Keratinocyte (primary cell): Measurements from ENCODE around the gene PITX1. TPM values are rescaled to one million over a fixed set of nuclear protein-coding genes. Genes with fewer than 3 reads are reported as not detected.

Experiments
- DNase-seq: peaks from one replicate; pipeline ENCODE4 v3.0.0-alpha.2; 2011; ENCODE audit warnings: low read depth, missing footprints, low spot score
- FAIRE-seq: peaks from 2 replicates; lab custom pipeline; 2011; peaks lifted over from hg19 to GRCh38; lab: Jason Lieb, UNC
- H2AFZ ChIP-seq: 2 replicates; pipeline ENCODE4 v1.6.0; 2012; ENCODE audit warnings: low read length, control low read depth, inconsistent platforms; ENCODE audit not compliant: control insufficient read depth
- H3K27ac ChIP-seq: 2 replicates; pipeline ENCODE4 v1.5.1; 2011; ENCODE audit warnings: low read length; ENCODE audit not compliant: control insufficient read depth, insufficient read depth
- H3K27me3 ChIP-seq: 3 replicates; pipeline ENCODE4 v1.6.0; 2011; ENCODE audit warnings: low read length; ENCODE audit not compliant: control insufficient read depth, insufficient read depth; ENCODE audit errors: extremely low read depth
- H3K36me3 ChIP-seq, 2 experiments: 2 replicates in 1 of 2; 3 replicates in 1 of 2; pipeline ENCODE4 v1.5.1; 2011; ENCODE audit warnings: low read length in 2 of 2, mild to moderate bottlenecking in 1 of 2; ENCODE audit not compliant: control insufficient read depth in 2 of 2, insufficient read depth in 2 of 2; ENCODE audit errors: extremely low read depth in 1 of 2
- H3K4me1 ChIP-seq: 3 replicates; pipeline ENCODE4 v1.5.1; 2011; ENCODE audit warnings: low read length; ENCODE audit not compliant: control insufficient read depth, insufficient read depth; ENCODE audit errors: extremely low read depth
- H3K4me2 ChIP-seq: 3 replicates; pipeline ENCODE4 v1.6.0; 2011; ENCODE audit warnings: low read depth, low read length; ENCODE audit not compliant: control insufficient read depth, insufficient read depth; ENCODE audit errors: extremely low read depth
- H3K4me3 ChIP-seq, 3 experiments: fragments of 200-600 bp in 1 of 3; sonication (generic) in 1 of 3; 2 replicates in 2 of 3; 3 replicates in 1 of 3; pipeline ENCODE4 v1.5.1; 2011 to 2016; ENCODE audit warnings: low read length in 3 of 3, mild to moderate bottlenecking in 3 of 3, control low read depth in 2 of 3, inconsistent platforms in 1 of 3, low read depth in 1 of 3, mixed read lengths in 1 of 3, mixed run types in 1 of 3, moderate library complexity in 1 of 3; ENCODE audit not compliant: control insufficient read depth in 2 of 3, insufficient read depth in 2 of 3; ENCODE audit errors: extremely low read depth in 1 of 3
- H3K79me2 ChIP-seq: 2 replicates; pipeline ENCODE4 v1.6.0; 2012; ENCODE audit warnings: low read length; ENCODE audit not compliant: control insufficient read depth, insufficient read depth
- H3K9ac ChIP-seq: 3 replicates; pipeline ENCODE4 v1.6.0; 2011; ENCODE audit warnings: low read length; ENCODE audit not compliant: control insufficient read depth, insufficient read depth; ENCODE audit errors: extremely low read depth
- H3K9me1 ChIP-seq: 3 replicates; pipeline ENCODE4 v1.6.0; 2011; ENCODE audit warnings: low read length; ENCODE audit not compliant: control insufficient read depth, insufficient read depth; ENCODE audit errors: extremely low read depth
- H3K9me3 ChIP-seq: 2 replicates; pipeline ENCODE4 v1.5.1; 2012; ENCODE audit warnings: low read depth, low read length; ENCODE audit not compliant: control insufficient read depth
- H4K20me1 ChIP-seq: 3 replicates; pipeline ENCODE4 v1.6.0; 2011; ENCODE audit warnings: low read length; ENCODE audit not compliant: control insufficient read depth, insufficient read depth; ENCODE audit errors: extremely low read depth
- CTCF ChIP-seq, 3 experiments: IDR thresholded peaks in 1 of 3; conservative IDR thresholded peaks in 1 of 3; optimal IDR thresholded peaks in 1 of 3; 2 replicates in 2 of 3; 3 replicates in 1 of 3; pipeline versions ENCODE3 to v1.5.1; 2011; ENCODE audit warnings: low read length in 3 of 3, mild to moderate bottlenecking in 3 of 3, moderate library complexity in 2 of 3, control low read depth in 1 of 3, inconsistent platforms in 1 of 3; ENCODE audit not compliant: insufficient read depth in 2 of 3; ENCODE audit errors: extremely low read depth in 1 of 3
- EZH2 ChIP-seq: IDR thresholded peaks from one replicate; pipeline ENCODE4 v1.6.1; 2012; ENCODE audit warnings: inconsistent platforms, mild to moderate bottlenecking, low read length, moderate library complexity
- dilution Hi-C: fragments of 300-500 bp; cut with MboI; formaldehyde crosslinking; loops from one replicate; pipeline ENCODE4 v1.7.0; 2020; ENCODE audit warnings: low sequenced_read_pairs; ENCODE audit not compliant: extremely low pct_ligation_motif_present
- polyA plus RNA-seq, 5 experiments: library from polyadenylated mRNA; depleted of rRNA in 3 of 5; stranded (reverse) in 3 of 5; stranded (forward) in 1 of 5; unstranded in 1 of 5; fragments of >200 nt; gene quantifications; 1 replicate in 1 of 5; 2 replicates in 3 of 5; 3 replicates in 1 of 5; pipeline versions ENCODE4 v1.2.1 to v1.2.3, GENCODE V29; 2011 to 2012; ENCODE audit warnings: missing spikeins in 2 of 5, low read depth in 1 of 5, low replicate concordance in 1 of 5

Gene PITX1
- polyA plus RNA-seq, 1 donor (not counting 4 experiments of a cell fraction or from before 2014, with no cell fraction given) = 0.73 TPM

GRCh38 chr5:135035678-135036030, 1.6 kb upstream of the PITX1 start:
- FAIRE-seq = no peak
- H3K9me1 ChIP-seq = no peaks in the 10 kb centered on the region
- TF ChIP-seq CTCF (optimal IDR thresholded peaks at IDR 0.05 in 1 of 3, IDR thresholded peaks at IDR 0.05 in 1 of 3, conservative IDR thresholded peaks at IDR 0.05 in 1 of 3; ENCODE audit: extremely low read depth in 1 of 3, insufficient read depth in 2 of 3, low read length in 3 of 3) (no peak), EZH2 (no peak)
- H3K9me3 ChIP-seq = no peaks in the 10 kb centered on the region
- no peak overlapping the region for H2AFZ ChIP-seq
- H3K36me3 ChIP-seq = no peaks in the 10 kb centered on the region
- H3K4me1 ChIP-seq = peaks cover 7% of the 10 kb centered on the region
- H3K4me3 ChIP-seq = no peak overlapping the region
- H3K27me3 ChIP-seq = peaks cover 92% of the 10 kb centered on the region
- no peak overlapping the region for H3K4me2 ChIP-seq
- H3K9ac ChIP-seq = no peak overlapping the region
- dilution Hi-C loops = no loop called here
- H4K20me1 ChIP-seq = peaks cover 4% of the 10 kb centered on the region
- no peaks in the 10 kb centered on the region for H3K79me2 ChIP-seq
- no peak overlapping the region for H3K27ac ChIP-seq
- no peak for DNase-seq

GRCh38 chr5:135034963-135035677, 1.1 kb upstream of the PITX1 start:
- peaks cover 4% of the 10 kb centered on the region for H4K20me1 ChIP-seq
- no peaks in the 10 kb centered on the region for H3K9me3 ChIP-seq
- FAIRE-seq = no peak
- H3K4me1 ChIP-seq = peaks cover 7% of the 10 kb centered on the region
- dilution Hi-C loops = no loop called here
- no peak overlapping the region for H3K4me2 ChIP-seq
- H2AFZ ChIP-seq = no peak overlapping the region
- no peak overlapping the region for H3K27ac ChIP-seq
- H3K79me2 ChIP-seq = no peaks in the 10 kb centered on the region
- H3K9me1 ChIP-seq = no peaks in the 10 kb centered on the region
- H3K9ac ChIP-seq = no peak overlapping the region
- no peak for DNase-seq
- no peak overlapping the region for H3K4me3 ChIP-seq
- TF ChIP-seq CTCF (optimal IDR thresholded peaks at IDR 0.05 in 1 of 3, IDR thresholded peaks at IDR 0.05 in 1 of 3, conservative IDR thresholded peaks at IDR 0.05 in 1 of 3; ENCODE audit: extremely low read depth in 1 of 3, insufficient read depth in 2 of 3, low read length in 3 of 3) (no peak), EZH2 (no peak)
- H3K27me3 ChIP-seq = peaks cover 92% of the 10 kb centered on the region
- no peaks in the 10 kb centered on the region for H3K36me3 ChIP-seq
